Activated CD8-positive, alpha-beta memory T cell treated with anti-CD3 and anti-CD28 coated beads, Interleukin-2, amount 50 U/mL, for 48 hours (primary cell): ENCODE data around the gene POLR3GL.
A peak's percentile ranks its signal among the peaks of the same experiment; 100 is the strongest.

Source experiments
- DNase-seq: peaks from one replicate; pipeline ENCODE4 v3.0.0-alpha.2; 2020

Gene POLR3GL

DNA sequence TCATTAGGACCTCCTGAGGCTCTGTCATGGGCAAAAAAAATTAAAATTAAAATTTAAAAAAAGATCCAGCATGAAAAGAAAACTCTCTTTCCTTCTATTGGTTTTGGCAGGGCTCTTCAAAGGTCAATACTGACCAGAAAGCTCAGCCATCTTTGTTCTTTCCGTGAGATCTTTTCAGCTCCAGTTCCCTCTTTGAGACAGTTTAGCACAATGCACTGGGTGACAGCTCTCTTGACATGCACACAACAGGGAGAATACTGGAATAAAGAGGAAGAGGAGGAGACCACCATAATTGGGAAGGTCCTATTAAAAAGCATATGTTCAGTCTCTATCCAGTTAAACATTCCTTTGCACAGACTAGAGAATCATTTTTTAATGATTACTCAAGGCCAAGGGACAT, 13.0 kb upstream of the POLR3GL start:
- DNase-seq: no peak

DNA sequence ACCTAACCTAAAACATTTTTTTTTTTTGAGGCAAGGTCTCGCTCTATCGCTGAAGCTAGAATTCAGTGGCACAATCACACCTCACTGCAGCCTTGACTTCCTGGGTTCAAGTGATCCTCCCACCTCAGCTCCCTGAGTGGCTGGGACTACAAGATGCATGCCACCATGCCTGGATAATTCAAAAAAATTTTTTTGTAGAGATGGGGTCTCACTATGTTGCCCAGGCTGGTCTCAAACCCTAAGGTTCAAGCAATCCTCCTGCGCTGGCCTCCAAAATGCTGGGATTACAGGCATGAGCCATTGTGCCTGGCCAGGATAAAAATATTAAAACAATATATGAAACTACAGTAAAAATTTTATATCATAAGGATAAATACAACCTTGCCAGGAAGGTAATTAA, 11.6 kb upstream of the POLR3GL start:
- no peak for DNase-seq

DNA sequence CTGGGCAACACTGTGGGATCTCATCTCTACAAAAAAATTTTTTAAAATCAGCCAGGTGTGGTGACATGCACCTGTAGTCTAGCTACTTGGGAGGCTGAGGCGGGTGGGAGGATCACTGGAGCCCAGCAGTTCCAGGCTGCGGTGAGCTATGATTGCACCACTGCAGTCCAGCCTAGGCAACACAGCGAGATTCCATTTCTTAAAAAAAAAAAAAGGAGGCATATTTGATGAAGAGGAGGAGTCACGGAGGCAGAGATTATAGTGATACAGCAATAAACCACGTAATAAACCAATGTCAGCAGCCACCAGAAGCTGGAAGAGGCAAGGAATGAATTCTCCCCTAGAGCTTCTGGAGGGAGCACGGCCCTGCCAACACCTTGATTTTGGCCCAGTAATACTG, 10.6 kb upstream of the POLR3GL start:
- DNase-seq: no peak

- DNase-seq: no peak
Measured at GRCh38 chr1:145955436-145955835, 9.1 kb upstream of the POLR3GL start.

DNA sequence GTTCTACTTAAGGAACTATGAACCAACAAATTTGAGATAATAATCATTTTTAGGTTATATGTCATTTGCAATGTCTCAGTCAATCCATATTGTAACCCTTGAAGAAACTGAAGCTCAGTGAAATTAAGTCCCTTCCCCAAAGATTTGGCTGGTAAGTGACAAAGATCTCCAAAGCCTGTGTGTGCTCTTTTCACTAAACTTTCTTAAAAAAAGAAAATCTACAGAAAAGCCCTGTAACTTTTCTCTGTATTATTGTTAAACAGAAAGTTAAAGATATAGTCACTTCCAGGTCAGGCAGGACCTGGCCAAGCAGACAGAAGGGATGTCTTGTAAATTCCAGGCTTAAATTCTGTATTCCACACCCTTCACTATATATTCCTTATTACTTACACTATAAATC, 8.1 kb upstream of the POLR3GL start:
- DNase-seq: no peak

DNA sequence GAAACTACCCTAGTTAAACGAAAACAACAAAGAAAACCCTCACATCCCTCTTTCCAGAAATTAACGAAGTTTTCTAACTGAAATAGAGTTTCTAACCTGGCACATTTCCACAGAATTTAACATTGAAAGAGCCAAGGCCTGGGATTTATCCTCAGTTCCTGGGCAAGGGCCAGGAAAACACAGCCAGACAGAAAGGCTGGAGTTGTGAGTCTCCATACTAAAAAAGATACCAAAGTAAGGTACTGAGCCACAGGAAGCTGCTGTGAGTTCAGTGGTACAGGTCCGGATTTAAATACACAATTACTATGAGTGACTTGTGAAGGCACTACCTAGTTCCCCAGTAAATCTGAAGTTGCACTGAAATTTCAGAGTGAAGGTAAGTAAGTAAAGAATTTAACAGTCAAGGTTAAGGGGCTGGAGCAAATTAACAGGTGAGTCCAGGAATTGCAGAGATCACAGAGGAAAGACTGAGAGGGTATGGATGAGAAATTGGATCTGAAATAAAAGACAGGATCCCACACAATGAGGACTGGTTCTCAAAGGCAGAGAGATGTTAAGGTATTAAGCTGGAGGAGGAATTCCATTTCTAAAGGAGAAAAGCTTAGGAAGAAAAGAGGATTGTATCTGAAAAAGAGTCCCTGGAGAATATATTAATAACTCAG, 7.6 kb upstream of the POLR3GL start:
- no peak for DNase-seq

DNA sequence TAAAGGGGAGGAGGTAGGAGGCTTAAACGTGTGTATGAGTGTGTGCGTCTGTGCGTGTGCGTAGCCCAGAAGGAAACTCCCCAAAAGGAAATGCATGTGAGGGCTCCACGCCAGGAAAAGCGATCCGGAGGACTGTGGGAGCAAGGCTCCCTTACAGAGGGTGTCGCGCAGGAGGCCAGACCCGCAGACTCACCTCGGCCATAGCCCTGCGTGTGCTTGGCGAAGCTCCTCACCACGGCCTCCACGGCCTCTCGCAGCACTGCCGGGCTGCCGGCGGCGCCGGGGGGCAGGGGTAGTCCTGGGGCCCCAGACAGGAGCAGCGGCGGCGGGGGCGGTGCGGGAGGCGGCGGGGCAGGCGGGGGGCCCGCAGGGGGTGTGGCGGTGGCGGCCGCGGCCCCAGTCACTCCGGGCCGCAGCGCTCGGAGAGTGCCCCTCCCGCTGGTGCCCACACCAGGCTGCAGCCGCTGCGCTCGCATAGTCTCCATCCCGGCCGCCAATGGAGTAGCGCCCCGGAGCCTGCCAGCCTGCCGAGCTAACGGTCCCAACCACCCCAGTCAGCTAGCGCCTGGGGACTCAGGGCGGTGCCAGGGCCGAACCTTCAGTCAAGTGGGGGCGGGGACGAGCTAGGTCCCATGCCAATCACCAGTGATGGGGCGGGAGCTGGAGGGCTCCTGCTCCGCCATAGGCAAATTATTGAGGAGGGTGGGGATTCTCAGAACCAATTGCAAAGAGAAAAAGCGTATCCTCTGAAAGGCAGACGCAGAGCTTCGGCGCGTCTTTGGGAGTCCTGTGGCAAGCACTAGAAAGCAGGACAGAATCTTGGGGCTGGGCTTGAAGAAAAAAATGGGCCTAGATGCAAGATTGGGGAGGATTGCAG, 6.8 kb upstream of the POLR3GL start, which contains the start of gene LIX1L:
Gene LIX1L, minus strand, starts transcription at position 575 of the 877 bp plus-strand sequence. Its CDS starts 90 bp downstream, at position 485.
- DNase-seq: peak; percentile 93

DNA sequence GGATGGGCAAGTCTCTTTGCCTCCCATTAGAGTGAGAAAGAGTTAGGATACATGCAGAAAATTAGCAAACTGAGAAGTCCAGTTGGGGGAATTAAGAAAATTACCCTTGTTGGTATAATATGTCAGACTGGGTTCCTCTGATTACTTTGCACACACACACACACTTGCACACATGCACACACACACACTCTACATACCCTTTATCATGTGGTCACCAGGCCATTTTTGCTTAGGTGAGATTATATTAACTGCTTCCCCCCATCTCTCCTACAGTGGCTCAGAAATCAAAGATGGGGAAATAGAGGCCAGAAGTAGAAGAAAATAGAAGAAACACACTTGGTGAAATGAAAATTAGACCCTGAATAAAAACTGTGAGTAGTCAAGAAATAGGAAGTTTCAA, 5.8 kb upstream of the POLR3GL start:
- no peak for DNase-seq

DNA sequence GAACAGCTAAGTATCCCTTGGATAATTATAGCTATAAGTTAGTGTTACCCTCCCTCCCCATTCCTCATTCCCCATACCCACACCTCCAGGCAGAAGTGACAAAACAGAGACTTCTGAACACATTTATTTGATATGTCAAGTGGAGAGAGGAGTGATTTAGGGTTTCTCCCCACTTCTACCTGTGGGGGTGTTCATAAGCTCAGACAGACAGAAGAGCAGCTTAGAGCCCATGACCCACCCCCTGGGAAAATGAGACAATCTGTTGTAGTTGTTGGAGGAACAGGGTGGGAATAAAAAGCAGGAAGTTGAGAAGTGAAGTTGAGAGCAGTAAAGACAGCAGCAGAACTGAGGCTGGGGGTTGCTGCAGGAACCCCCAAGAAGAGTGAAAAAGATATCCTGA, 5.2 kb upstream of the POLR3GL start:
- DNase-seq: no peak

GRCh38 chr1:145959957-145960467, 4.5 kb upstream of the POLR3GL start:
- DNase-seq: no peak

DNA sequence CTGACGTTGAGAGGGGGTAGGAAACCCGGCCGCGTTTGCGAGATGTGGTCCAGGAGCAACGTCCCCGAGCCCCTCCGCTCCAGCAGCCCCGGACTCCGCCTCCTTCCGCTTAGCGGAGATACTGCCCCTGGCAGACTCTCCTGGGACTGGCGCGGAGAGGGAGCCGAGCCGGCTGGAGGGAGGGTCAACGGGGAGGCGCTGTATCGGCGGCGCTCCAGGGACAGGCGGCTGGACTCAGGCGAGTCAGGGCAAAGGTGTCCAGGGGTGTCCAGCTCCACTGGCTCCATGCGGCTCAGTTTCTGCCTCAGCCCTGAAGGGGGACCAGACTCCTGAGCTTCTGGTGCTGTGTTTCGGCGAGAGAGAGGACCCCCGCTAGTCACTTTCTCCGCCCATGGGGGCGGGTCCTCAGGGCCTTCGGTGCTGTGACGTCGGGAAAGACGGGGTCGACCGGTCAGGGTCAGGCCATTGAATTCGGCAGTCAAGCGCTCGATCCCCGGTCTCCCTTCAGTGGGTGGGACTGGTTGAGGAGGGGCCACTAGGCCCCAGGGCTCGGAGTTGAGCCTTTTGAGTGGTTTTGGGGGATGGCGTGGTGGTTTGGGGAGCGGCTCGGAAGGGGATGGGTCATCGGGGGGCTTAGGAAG, 3.9 kb upstream of the POLR3GL start:
- peak; percentile 77 for DNase-seq

DNA sequence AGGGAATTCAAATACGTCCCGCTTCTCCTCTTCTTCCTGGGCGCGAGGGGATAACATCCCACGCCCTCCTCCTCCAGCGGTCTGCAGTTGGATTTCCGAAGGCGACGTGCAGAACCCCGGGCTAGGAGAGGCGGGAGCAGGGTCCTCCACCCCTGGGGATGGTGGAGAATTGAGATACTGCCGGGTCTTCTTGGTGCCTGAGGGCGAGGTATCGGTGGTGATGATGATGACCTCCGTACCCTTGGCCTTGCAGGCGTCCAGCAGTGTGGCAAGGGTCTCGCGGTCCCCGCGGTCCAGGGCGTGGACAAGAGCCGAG, 3.4 kb upstream of the POLR3GL start:
- DNase-seq: no peak

GRCh38 chr1:145961425-145962156, 2.9 kb upstream of the POLR3GL start:
- DNase-seq: peak; percentile 82

- DNase-seq: peak; percentile 71
Measured at GRCh38 chr1:145962157-145963102, 2.1 kb upstream of the POLR3GL start.

GRCh38 chr1:145963265-145964019, 1.0 kb upstream of the POLR3GL start:
- DNase-seq: no peak

DNA sequence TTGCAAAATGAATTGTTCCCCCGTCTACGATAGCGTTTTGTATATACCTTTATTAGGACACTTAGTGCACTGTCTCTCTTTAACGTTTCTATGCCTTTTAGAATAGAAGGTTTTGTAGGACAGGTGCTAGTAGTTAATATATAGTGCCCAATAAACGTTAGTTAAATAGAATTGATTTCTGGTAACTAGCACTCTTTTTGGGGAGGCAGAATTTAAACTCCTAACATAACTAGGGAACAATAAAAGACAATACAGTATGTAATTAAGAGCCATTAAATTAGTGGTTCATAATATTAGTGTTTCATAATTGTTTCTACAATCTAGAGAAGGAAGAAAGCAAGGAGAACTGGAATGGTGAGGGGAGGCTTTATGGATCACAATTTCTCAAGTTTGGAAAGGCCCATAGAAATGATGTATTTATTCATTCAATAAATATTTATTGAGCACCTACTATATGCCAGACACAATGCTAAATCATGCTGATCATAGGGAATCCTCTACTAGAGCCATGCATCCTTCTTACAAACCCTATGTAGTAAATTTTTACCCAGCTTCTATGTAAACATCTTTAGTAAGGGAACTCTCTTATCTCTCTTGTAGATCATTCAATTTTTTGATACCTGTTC, 742 bp downstream of the POLR3GL start:
- DNase-seq: no peak

GRCh38 chr1:145967288-145967687, 2.8 kb downstream of the POLR3GL start:
- no peak for DNase-seq

DNA sequence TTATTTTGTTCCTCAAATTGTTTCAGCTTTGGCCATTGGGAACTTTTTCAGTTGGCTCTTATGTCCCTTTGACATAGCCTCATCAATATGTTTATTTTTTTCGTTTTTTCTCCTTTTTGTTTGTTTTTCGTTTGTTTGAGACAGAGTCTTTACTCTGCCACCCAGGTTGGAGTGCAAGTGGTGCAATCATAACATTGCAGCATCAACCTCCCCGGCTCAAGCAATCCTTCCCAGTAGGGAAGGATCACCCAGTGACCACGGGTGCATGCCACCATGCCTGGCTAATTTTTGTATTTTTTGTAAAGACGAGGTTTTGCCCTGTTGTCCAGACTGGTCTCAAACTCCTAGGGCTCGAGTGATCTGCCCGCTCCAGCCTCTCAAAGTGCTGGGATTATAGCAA, 8.1 kb downstream of the POLR3GL start:
- peak; percentile 25 for DNase-seq

GRCh38 chr1:145974721-145975120, 10.2 kb downstream of the POLR3GL start:
- peak; percentile 40 for DNase-seq

DNA sequence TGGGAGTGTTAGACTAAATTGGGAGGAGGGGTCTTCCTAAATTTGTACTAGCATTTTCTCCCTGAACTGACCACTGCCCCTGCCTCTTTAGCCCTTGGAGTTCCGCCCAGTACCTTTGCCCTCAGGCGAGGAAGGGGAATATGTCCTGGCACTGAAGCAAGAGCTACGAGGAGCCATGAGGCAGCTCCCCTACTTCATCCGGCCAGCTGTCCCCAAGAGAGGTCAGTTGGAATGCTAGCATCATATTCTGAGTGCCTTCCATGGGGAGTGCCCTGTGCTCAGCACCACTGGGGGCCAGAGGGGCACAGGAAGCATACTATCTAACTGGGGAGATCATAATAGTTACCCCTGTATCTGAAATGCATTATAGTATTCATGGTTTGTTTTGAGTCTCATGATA, 10.7 kb downstream of the POLR3GL start:
- peak; percentile 41 for DNase-seq

- DNase-seq: peak; percentile 42
Measured at GRCh38 chr1:145977016-145977415, 12.5 kb downstream of the POLR3GL start.
